G401 (cell line): Measurements from ENCODE around the gene FBXO4. TPM values are rescaled to one million over a fixed set of nuclear protein-coding genes. Genes with fewer than 3 reads are reported as not detected.
A peak's percentile ranks its signal among the peaks of the same experiment; 100 is the strongest.

Experiments used
- DNase-seq: peaks from one replicate; pipeline ENCODE4 v3.0.0-alpha.2; 2015; ENCODE audit warnings: low spot score
- in situ Hi-C: cut with HindIII; loops from 2 replicates; pipeline ENCODE4 v1.10.0; 2016; ENCODE audit warnings: low sequenced_read_pairs, mixed read lengths
- total RNA-seq: library from RNA; depleted of rRNA; stranded (reverse); fragments of >200 nt; shearing (Covaris generic); gene quantifications from 2 replicates; pipeline ENCODE4 v1.2.3, GENCODE V29; 2014; rRNA removed

FBXO4 gene, protein sequence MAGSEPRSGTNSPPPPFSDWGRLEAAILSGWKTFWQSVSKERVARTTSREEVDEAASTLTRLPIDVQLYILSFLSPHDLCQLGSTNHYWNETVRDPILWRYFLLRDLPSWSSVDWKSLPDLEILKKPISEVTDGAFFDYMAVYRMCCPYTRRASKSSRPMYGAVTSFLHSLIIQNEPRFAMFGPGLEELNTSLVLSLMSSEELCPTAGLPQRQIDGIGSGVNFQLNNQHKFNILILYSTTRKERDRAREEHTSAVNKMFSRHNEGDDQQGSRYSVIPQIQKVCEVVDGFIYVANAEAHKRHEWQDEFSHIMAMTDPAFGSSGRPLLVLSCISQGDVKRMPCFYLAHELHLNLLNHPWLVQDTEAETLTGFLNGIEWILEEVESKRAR
- 9.8 and 19.5 TPM in 2 replicates for total RNA-seq

DNA sequence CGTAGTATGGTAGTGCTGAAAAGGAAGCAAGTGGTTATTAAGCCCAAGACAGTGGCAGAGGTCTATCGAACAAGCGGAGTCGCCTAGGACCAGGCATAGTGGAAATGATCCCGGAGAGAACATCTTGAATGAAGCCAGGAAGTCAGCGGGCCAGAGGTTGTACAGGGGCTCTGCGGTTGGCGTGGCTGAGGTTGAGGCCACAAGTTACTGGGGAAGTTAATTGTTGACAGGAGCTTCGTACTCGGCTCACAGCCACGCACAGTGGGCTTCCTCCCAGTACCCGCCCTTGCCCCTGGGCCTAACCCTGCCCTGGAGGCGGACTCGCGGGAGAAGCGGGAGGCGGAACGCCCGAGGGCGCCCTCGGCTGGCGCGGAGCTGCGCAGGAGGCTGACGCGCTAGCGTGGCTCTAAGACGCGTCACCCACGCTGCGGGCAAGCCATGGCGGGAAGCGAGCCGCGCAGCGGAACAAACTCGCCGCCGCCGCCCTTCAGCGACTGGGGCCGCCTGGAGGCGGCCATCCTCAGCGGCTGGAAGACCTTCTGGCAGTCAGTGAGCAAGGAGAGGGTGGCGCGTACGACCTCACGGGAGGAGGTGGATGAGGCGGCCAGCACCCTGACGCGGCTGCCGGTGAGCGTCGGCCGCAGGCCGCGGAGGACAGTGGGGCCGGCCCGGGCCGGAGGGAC is at the start of gene FBXO4:
Gene FBXO4 (plus strand): TSS at position 410 of the 683 bp plus-strand sequence. CDS start 29 bp downstream, at position 439.
- DNase-seq, result peak; percentile 82
- in situ Hi-C loops, result no loop called here

DNA sequence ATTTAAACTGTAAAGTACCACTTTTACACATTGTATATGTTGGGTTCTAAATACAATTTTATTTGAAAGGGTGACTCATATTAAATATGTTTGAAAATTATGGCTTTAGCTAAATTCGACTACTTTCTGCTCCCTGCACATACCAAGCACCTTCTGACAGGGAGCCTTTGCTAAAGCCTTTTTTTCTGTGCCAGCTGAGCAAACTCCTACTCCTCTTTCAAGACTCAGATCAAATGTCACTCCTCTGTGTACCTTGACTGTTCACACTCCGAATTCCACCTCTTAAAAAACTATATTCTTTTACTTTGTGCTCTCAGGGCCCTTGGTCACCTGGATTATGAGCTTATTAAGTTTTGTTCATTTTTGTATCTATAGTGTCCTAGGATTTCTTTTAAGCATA is 48.4 kb upstream of the FBXO4 start:
- DNase-seq, result no peak
- in situ Hi-C loops, result no loop called here

DNA sequence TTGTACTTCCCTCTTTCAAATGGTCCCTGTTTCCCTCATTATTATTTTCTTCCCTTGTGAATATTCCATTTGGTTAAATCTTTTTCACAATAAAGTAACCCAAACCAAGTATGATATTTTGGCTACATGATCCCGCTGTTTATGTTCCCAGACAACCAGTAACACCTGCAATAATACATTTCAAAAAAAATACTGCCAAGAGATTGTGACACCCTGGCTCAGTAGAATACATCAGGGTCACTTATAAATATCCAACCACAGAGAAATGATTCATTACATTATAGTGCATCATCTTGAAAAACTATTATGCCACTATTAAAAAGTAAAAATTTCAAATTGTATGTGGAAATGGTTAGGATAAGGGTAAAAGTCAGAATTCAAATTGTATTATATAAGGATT is 47.7 kb upstream of the FBXO4 start:
- in situ Hi-C loops, result no loop called here
- DNase-seq, result no peak

DNA sequence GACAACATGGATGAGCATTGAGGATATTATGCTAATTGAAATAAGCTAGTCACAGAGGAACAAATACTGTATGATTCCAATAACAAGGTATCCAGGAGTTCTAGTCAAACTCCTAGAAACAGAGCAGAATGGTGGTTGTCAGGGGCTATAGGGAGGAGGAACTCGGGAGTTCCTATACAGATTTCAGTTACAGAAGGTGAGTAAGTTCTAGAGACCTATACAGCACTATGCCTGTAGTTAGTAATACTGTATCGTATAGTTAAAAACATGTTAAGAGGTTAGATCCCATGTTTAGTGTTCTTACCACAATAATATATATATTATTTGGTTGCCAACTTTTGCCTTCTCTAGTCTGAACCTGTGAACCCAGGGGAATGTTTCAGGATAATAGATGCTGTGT is 46.9 kb upstream of the FBXO4 start:
- no peak for DNase-seq
- in situ Hi-C loops, result no loop called here

DNA sequence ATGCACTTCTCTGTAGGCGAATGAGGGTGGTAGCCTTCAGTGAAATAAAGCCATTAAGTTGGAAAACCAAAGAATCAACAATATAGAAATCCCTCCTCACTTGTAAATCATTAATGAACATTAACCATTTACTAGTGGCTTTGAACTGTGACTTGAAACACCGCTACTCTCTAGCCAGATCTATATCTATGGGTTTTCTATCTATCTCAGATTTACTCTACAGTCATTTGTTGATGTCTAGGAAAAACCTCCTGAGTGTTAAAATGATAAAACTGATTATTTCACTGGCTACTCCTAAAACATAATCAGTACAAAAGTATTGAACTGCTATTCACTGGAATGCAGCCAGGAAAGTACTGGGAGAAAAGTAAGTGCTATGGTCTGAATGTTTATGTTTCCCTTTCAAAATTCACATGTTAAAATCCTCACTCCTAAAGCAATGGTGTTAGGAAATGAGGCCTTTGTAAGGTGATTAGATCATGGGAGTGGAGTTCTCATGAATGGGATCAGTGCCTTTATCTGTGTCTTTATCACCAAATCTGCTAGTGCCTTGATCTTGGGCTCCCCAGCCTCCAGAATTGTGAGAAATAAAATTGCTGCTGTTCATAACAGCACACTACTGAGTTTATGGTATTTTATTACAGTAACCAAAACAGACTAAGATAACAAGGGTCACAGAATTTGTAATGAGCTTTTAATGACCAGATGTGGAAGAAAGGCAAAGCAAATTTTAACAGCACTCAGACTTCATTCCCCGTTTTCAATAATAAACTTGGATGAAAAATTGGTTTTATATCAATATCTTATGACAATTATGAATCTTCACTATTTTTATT is 46.2 kb upstream of the FBXO4 start:
- in situ Hi-C loops, result no loop called here
- DNase-seq, result no peak

DNA sequence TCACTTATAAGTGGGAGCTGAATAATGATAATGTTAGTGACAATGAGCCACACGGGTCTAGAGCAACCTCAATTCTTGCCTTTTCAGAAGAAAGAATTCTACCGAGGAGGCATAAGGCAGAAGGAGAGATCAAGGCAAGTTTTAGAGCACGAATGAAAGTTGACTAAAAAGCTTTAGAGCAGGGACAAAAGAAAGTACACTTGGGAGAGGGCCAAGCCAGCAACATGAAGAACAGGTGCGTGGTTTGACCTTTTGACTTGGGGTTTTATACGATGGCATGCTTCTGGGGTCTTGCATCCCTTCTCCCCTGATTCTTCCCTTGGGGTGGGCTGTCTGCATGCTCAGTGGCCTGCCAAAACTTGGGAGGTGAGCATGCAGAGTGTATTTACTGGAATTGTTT is 42.3 kb upstream of the FBXO4 start:
- no peak for DNase-seq
- in situ Hi-C loops, result no loop called here

DNA sequence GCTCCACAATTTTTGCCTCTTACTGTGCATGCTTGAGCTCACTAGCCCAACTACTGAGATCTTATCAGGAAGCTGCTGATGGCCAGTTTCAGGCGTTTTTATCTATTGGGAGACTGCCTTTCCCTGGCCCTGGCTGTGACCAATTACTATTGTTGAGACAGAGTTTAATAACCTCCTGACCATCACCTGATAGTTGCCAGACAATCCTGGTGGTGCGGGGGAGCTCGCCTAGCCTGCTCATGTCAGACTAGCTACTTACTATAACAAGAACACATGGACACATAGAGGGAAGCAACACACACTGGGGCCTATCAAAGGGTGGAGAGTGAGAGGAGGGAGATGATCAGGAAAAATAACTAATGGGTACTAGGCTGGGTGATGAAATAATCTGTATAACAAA is 41.8 kb upstream of the FBXO4 start:
- no peak for DNase-seq
- in situ Hi-C loops, result no loop called here

DNA sequence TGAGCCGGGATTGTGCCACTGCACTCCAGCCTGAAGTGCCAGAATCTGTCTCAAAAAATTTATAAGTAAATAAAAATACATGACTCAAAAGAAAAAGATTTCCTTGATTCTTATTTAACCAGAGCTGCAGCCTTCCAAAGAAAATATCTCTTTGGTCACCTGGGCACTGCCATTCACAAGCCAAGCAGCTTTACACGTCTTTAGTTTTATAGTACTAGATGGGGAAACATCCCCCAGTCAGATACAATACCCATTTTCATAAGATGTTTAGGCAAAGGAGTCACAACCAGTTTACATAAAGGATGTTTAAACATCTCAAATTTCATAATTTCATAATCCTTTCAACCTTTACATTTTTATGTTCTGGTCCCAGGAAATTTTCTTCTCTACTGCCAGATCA is 41.1 kb upstream of the FBXO4 start:
- in situ Hi-C loops, result no loop called here

DNA sequence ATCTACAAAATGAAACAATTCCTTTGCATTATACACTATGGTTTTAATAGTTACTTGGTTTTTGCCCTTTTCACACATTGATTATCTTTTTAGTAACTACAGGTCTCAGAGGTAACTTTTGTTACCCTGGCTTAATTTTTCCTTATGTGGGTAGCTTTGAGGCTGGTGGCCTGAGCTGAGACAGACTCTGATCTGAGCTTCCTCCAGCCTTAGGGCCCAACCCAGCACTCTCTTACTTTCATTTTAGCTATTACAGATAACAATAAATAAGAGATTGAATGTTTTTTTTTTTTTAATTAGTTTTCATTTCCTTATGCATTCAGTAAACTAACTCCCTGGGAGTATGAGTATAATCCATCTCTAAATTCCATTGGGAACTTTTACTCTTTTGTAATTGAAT is 39.8 kb upstream of the FBXO4 start:
- in situ Hi-C loops, result no loop called here
- no peak for DNase-seq

More for the DNA sequence above, 41.1 kb upstream of the FBXO4 start:
- DNase-seq, result no peak

DNA sequence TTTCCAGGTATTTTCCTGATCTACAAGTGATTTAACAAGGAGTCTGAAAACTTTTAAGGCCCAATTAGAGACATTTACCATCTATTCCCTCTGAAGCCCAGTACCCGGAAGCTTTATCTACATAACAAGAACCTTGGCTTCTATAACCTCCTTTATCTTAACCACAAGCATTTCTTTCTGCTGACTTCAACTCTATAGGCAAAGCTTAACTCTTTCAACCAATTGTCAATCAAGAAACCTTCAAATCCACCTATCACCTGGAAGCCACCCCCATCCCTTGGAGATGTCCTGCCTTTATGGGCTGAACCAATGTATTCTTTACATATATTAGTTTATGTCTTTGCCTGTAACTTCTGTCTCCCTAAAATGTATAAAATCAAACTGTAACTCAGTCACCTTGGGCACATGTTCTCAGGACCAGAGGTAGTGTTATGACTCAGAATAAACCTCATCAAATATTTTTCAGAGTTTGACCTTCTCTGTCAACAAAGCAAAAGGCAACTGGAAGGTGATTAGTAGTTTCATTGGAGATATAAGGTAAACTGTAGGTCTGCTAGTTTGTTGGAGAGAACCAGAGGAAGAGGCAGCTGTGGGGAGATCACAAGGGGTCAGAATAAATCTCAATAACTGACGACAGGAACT is 33.9 kb upstream of the FBXO4 start:
- no peak for DNase-seq
- in situ Hi-C loops, result no loop called here

DNA sequence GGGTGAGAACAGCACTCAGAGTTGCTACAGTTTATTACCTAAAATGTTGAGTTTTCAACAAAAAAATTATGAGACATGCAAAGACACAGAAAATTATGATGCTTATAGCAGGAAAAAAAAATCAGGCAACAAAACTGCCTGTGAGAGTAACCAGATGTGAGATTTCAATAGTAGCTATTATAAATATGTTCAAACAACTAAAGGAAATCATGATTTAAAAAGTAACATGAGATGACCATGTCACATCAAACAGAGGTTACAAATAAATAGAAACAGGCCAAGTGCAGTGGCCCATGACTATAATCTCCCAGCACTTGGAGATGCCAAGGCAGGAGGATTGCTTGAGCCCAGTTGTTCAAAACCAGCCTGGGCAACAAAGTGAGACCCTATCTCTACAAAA is 33.0 kb upstream of the FBXO4 start:
- DNase-seq, result no peak
- in situ Hi-C loops, result no loop called here

DNA sequence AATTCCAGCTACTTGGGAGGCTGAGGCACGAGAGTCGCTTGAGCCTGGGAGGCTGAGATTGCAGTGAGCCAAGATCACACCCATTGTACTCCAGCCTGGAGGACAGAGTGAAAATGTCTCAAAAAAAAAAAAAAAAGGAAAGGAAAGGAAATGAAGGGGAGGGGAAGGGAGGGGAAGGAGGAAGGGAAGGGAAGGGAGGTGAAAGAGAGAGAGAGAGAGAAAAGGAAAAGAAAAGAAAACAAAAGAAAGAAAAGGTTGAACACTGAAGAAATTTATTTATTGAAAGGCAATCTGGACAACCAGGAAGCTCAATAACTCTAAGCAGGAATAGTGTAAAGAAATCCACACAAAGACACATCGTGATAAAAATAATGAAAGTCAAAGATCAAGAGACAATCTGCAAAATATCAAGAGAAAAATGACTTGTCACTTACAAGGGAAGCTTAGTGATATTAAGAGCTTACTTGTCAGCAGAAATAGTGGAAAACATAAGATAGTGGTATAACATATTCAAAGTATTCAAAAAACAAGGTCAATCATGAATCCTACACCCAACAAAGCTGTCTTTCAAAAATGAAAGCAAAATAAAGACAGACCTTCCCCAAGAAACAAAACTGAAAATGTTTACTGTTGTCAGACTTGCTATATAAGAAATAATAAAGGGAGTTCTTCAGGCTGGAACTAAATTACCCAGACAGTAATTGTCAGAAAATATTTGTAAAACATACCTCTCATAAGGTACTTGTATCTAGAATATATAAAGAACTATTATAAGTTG is 31.8 kb upstream of the FBXO4 start:
- in situ Hi-C loops, result no loop called here
- no peak for DNase-seq

DNA sequence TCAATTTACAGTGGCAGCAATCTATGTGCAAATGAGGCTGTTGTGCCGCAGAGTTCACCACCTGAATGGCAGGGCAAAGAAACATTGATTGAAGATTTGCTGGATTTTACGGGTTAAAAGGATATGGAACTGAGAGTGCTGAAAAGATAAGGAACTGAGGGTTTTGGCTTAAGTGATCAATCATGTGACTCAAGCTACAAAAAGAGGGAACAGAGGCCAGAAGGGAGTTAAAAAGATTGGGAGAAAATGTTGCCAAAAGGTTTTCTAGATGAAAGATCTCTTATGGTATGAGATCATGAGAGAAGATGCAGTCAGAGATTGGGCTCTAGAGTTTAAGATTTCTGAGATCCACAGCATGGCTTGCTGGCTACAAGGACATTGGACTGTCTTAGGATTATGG is 28.9 kb upstream of the FBXO4 start:
- in situ Hi-C loops, result no loop called here
- DNase-seq, result no peak

DNA sequence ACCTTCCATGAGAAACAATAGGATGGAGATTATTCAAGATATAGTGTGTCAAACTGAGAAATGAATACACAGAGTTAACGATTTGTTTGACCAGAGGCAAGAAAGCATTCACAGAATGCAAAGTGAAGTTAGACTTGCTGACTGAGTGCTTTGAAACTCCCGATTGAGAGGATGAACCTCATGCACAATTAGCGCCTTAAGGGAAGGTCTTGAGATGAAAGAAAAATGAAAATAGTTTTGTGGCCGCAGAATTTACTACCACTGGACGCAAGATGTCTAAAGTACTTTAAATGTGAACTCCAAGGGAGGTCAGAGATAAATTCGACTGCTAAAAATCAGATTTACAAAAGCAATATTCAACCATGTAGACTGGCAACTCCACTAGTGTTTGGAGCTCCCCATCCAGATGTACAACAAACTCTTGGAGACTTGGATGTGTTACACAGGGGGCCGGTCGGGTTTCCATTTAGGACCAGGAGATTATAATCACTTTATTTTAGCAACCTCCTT is 21.6 kb upstream of the FBXO4 start:
- DNase-seq, result no peak
- in situ Hi-C loops, result no loop called here

DNA sequence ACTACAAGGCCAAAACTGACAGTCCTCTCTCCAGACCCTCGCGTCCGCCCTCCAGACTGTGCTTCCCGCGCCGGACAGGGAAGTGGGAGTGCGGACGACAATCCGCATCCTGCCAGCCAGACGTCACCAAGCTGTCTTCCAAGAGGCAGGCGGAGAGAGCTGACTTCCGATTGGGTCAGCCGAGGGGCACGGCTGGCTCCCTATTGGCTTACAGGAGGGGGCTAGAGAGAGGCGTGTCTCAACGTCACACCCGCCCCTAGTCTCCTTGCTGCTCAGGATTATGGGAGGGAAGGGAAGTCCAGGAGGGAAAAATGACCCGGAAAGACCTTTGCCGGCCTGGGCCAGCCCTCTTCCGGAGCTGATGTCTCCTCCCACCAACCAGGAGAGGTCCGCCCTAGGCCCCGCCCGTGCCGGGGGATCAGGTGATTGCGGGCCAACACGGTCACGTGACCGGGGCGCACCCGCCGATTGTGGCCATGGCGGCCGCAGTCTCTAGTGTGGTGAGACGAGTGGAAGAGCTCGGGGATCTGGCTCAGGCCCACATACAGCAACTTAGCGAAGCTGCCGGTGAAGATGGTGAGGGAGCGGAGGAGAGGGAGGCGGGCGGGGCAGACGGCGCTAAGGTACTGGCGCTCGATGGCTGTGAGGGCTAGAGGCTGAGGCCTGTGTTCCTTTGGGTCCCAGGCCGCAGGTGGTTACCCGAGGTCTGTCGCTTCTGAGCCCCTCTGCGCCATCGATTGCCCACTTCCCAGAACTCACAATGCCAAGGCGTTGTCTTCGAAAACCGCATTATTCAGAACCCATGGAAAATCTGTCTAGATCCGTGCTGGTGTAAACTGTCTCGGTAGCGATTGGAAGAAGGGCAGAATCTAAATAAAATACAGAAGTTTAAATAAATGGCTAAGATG is 20.9 kb upstream of the FBXO4 start, which contains the start of gene RIMOC1:
Gene RIMOC1 (plus strand): TSS at position 453 of the 908 bp plus-strand sequence. CDS start 24 bp downstream, at position 477.
- peak; percentile 100 for DNase-seq
- in situ Hi-C loops, result no loop called here

DNA sequence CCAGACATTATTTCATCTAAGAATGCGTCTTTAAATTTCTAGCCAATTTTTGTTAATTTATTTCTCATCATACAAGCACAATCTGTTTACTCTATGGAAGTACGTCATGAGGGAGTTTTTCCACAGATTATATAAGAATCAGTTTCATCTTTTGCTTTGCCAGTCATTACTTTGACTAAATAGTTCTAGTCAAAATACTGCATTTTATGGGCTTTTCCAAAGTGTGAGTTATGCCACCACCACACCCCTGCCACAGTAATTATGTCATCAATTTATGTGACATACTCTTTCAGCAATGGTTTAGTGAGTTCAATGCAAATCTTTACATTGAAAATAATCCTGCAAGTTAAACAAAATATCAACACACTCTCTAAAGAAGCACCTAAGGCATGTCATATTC is 18.9 kb upstream of the FBXO4 start:
- in situ Hi-C loops, result no loop called here

DNA sequence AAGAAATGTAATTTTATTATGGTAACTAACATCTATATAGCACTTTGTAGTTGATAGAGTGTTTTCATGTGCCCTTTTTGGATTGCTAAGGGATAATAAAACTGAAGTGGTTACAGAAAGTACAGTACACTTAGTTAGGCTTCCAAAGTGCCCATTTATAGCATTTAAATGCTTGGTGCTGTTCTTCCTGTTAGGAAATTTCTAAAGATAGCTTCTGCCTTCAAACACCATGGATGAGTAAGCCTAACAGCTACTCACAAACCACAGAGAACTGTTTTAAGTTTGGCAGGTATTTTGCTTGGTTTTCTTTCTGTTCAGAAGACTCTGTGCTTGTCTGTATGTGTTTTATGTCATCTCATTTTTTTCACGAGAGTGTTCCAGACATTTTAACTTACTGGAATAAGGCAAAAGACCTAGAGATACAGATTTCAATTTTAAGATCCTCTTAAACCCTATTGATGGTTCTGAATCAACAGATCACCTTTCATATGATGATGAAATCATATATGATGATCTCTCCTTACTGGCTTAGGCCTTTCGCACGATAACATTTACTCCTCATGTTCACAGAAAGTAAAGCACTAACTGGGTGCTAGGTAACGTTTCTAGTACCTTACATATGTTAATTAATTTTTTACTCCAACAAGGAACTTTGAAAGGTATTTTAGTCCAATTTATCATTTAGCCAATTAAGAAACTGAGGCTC is 16.6 kb upstream of the FBXO4 start:
- no peak for DNase-seq

More for the DNA sequence above, 18.9 kb upstream of the FBXO4 start:
- DNase-seq, result no peak

More for the DNA sequence above, 16.6 kb upstream of the FBXO4 start:
- in situ Hi-C loops, result no loop called here
